HG02973 (cell line): ENCODE results near the gene RELT.

Experiments
- ATAC-seq: cut with Tn5 transposase; IDR thresholded peaks from one replicate; pipeline ENCODE4 v1.9.1; 2021; ENCODE audit warnings: moderate library complexity; ENCODE audit not compliant: unreplicated experiment

The RELT gene

GRCh38 chr11:73401924-73402833 is 26.0 kb downstream of the RELT start:
- ATAC-seq, result no peak

GRCh38 chr11:73402834-73403185 is 26.6 kb downstream of the RELT start:
- no peak for ATAC-seq

- no peak for ATAC-seq
Observed at GRCh38 chr11:73403541-73403940, 27.3 kb downstream of the RELT start.

GRCh38 chr11:73404048-73404447 is 27.8 kb downstream of the RELT start:
- ATAC-seq, result no peak

GRCh38 chr11:73404506-73405145 is 28.4 kb downstream of the RELT start:
- no peak for ATAC-seq

GRCh38 chr11:73405146-73405510 is 28.9 kb downstream of the RELT start:
- ATAC-seq, result no peak

- no peak for ATAC-seq
Observed at GRCh38 chr11:73406131-73406530, 29.9 kb downstream of the RELT start.

- ATAC-seq, result no peak
Observed at GRCh38 chr11:73406619-73407018, 30.4 kb downstream of the RELT start.

GRCh38 chr11:73409431-73409830 is 33.2 kb downstream of the RELT start:
- ATAC-seq, result no peak

GRCh38 chr11:73410627-73411026 is 34.4 kb downstream of the RELT start:
- no peak for ATAC-seq

GRCh38 chr11:73411031-73411430 is 34.8 kb downstream of the RELT start:
- ATAC-seq, result no peak

- ATAC-seq, result no peak
Observed at GRCh38 chr11:73412308-73412707, 36.1 kb downstream of the RELT start.

- no peak for ATAC-seq
Observed at GRCh38 chr11:73413256-73413655, 37.1 kb downstream of the RELT start.

GRCh38 chr11:73414977-73415651 is 38.9 kb downstream of the RELT start:
- no peak for ATAC-seq

- no peak for ATAC-seq
Observed at GRCh38 chr11:73415854-73416615, 39.8 kb downstream of the RELT start.

GRCh38 chr11:73416786-73417185 is 40.6 kb downstream of the RELT start:
- no peak for ATAC-seq

GRCh38 chr11:73420136-73420535 is 43.9 kb downstream of the RELT start:
- no peak for ATAC-seq

GRCh38 chr11:73422886-73423285 is 46.7 kb downstream of the RELT start:
- no peak for ATAC-seq

GRCh38 chr11:73423506-73423905 is 47.3 kb downstream of the RELT start:
- ATAC-seq, result no peak

GRCh38 chr11:73425108-73425507 is 48.9 kb downstream of the RELT start:
- ATAC-seq, result no peak

- ATAC-seq, result no peak
Observed at GRCh38 chr11:73426219-73426850, 50.1 kb downstream of the RELT start.
